GM23338 (cell line): Measurements from ENCODE around the gene TSACC. TPM values are rescaled to one million over a fixed set of nuclear protein-coding genes. Genes with fewer than 3 reads are reported as not detected.
A peak's percentile ranks its signal among the peaks of the same experiment; 100 is the strongest.
"Not testable (repeated sequence)": the region's sequence is repeated elsewhere in the genome, so short reads cannot be mapped to it uniquely, and the experiment has no call there.

ENCODE experiments used
- ATAC-seq: fragments of 200-7000 bp; cut with Tn5 transposase; 3 replicates; pipeline ENCODE4 v1.9.1; 2020
- DNase-seq: peaks from one replicate; pipeline ENCODE4 v3.0.0-alpha.2; 2015; ENCODE audit warnings: low spot score
- H2AFZ ChIP-seq: fragments of 200-600 bp; sonication (generic); 2 replicates; pipeline ENCODE4 v1.8.0; 2016; ENCODE audit warnings: antibody characterized with exemption, mild to moderate bottlenecking, moderate library complexity
- H3F3A ChIP-seq: fragments of 200-600 bp; sonication (generic); replicated peaks from 2 replicates; pipeline ENCODE4 v1.8.0; 2017; ENCODE audit warnings: antibody characterized with exemption, mixed run types, low read depth
- H3K27ac ChIP-seq: fragments of 200-600 bp; sonication (generic); 2 replicates; pipeline ENCODE4 v1.6.1; 2016; ENCODE audit warnings: low read depth
- H3K27me3 ChIP-seq: fragments of 200-600 bp; sonication (generic); 2 replicates; pipeline ENCODE4 v1.8.0; 2016; ENCODE audit warnings: mild to moderate bottlenecking, mixed run types, moderate library complexity; ENCODE audit not compliant: insufficient read depth
- H3K36me3 ChIP-seq: fragments of 200-600 bp; sonication (generic); 2 replicates; pipeline ENCODE4 v1.8.0; 2016; ENCODE audit warnings: mild to moderate bottlenecking; ENCODE audit not compliant: insufficient read depth
- H3K4me1 ChIP-seq: fragments of 200-600 bp; sonication (generic); 2 replicates; pipeline ENCODE4 v1.8.0; 2016; ENCODE audit warnings: mild to moderate bottlenecking, moderate library complexity; ENCODE audit not compliant: insufficient read depth
- H3K4me2 ChIP-seq: fragments of 200-600 bp; sonication (generic); 2 replicates; pipeline ENCODE4 v1.7.1; 2017; ENCODE audit warnings: mixed run types
- H3K4me3 ChIP-seq: fragments of 200-600 bp; sonication (generic); 2 replicates; pipeline ENCODE4 v1.6.1; 2016; ENCODE audit warnings: mixed run types
- H3K79me2 ChIP-seq: fragments of 200-600 bp; sonication (generic); replicated peaks from 2 replicates; pipeline ENCODE4 v1.8.0; 2017; ENCODE audit warnings: mild to moderate bottlenecking; ENCODE audit not compliant: insufficient read depth
- H3K9me2 ChIP-seq: fragments of 200-600 bp; sonication (generic); 2 replicates; pipeline ENCODE4 v1.8.0; 2017; ENCODE audit not compliant: insufficient read depth
- H4K20me1 ChIP-seq: fragments of 200-600 bp; sonication (generic); replicated peaks from 2 replicates; pipeline ENCODE4 v1.8.0; 2017; ENCODE audit warnings: mild to moderate bottlenecking; ENCODE audit not compliant: insufficient read depth
- H3K27ac Mint-ChIP-seq: 2 replicates; pipeline ENCODE4 v1.8.0; 2020; ENCODE audit warnings: inconsistent platforms, mild to moderate bottlenecking, moderate library complexity, mixed read lengths
- H3K27me3 Mint-ChIP-seq: 3 replicates; pipeline ENCODE4 v1.8.0; 2022; ENCODE audit warnings: low read depth, mild to moderate bottlenecking, moderate library complexity, mixed read lengths, inconsistent platforms; ENCODE audit not compliant: insufficient read depth, poor library complexity
- H3K36me3 Mint-ChIP-seq: 3 replicates; pipeline ENCODE4 v1.8.0; 2021; ENCODE audit warnings: low read depth, mild to moderate bottlenecking, inconsistent platforms, moderate library complexity, mixed read lengths
- H3K4me1 Mint-ChIP-seq: 3 replicates; pipeline ENCODE4 v1.8.0; 2020; ENCODE audit warnings: mild to moderate bottlenecking, inconsistent platforms, mixed read lengths
- H3K4me3 Mint-ChIP-seq: 3 replicates; pipeline ENCODE4 v1.8.0; 2021; ENCODE audit warnings: moderate library complexity, mild to moderate bottlenecking, inconsistent platforms, mixed read lengths
- H3K9me3 Mint-ChIP-seq: 3 replicates; pipeline ENCODE4 v1.8.0; 2020; ENCODE audit warnings: moderate library complexity, mild to moderate bottlenecking, inconsistent platforms, mixed read lengths
- CTCF ChIP-seq, 2 experiments: fragments of 200-600 bp in 1 of 2; sonication (generic) in 1 of 2; conservative IDR thresholded peaks; 2 replicates each; pipeline versions ENCODE4 v1.5.1 to v1.6.1; 2016 to 2017; ENCODE audit warnings: antibody characterized with exemption in 2 of 2, low read depth in 2 of 2, mild to moderate bottlenecking in 2 of 2, moderate library complexity in 1 of 2
- ETS1 ChIP-seq: IDR thresholded peaks from 2 replicates; pipeline ENCODE4 v1.6.1; 2016; ENCODE audit warnings: antibody characterized with exemption
- EZH2 ChIP-seq: fragments of 200-600 bp; sonication (generic); IDR thresholded peaks from one replicate; pipeline ENCODE4 v1.8.0; 2017; ENCODE audit warnings: antibody characterized with exemption, mild to moderate bottlenecking, low read depth; ENCODE audit not compliant: unreplicated experiment
- EZH2phosphoT487 ChIP-seq: fragments of 200-600 bp; sonication (generic); IDR thresholded peaks from one replicate; pipeline ENCODE4 v1.8.1; 2018; ENCODE audit warnings: antibody characterized with exemption; ENCODE audit not compliant: unreplicated experiment
- POLR2AphosphoS5 ChIP-seq: IDR thresholded peaks from 2 replicates; pipeline ENCODE4 v1.6.1; 2016; ENCODE audit warnings: antibody characterized with exemption, low read depth
- REST ChIP-seq: IDR thresholded peaks from one replicate; pipeline ENCODE4 v1.6.1; 2018; ENCODE audit warnings: antibody characterized with exemption; ENCODE audit not compliant: unreplicated experiment
- STAT1 ChIP-seq: IDR thresholded peaks from one replicate; pipeline ENCODE4 v1.6.1; 2016; ENCODE audit warnings: antibody characterized with exemption; ENCODE audit not compliant: unreplicated experiment
- ZNF114 ChIP-seq: fragments of 250-450 bp; sonication (Bioruptor Pico); IDR thresholded peaks from 2 replicates; pipeline ENCODE4 v1.5.0; 2020; ENCODE audit warnings: mild to moderate bottlenecking, moderate library complexity
- ZNF331 ChIP-seq: fragments of 250-450 bp; sonication (Bioruptor Pico); IDR thresholded peaks from 2 replicates; pipeline ENCODE4 v1.5.0; 2020; ENCODE audit warnings: low read depth, mild to moderate bottlenecking, moderate library complexity
- polyA plus RNA-seq: library from polyadenylated mRNA; unstranded; fragments of >200 nt; fragmentation: Nextera tagmentation; extraction: Ambion mirVana; gene quantifications from 2 replicates; pipeline ENCODE4 v1.2.1, GENCODE V29; 2016
- total RNA-seq: library from RNA; depleted of rRNA; stranded (reverse); fragments of >200 nt; shearing (Covaris generic); gene quantifications from 2 replicates; pipeline ENCODE4 v1.2.3, GENCODE V29; 2014

TSACC gene
- total and polyA plus RNA-seq, 2 experiments from 2014 or later = 2.5 to 9.8 TPM

- TF ChIP-seq REST (no peak), POLR2AphosphoS5 (no peak), ETS1 (no peak), ZNF331 (CRISPR knock-in tag) (no peak), STAT1 (no peak), EZH2phosphoT487 (no peak), ZNF114 (CRISPR knock-in tag) (no peak), EZH2 (no peak)
Measured at GRCh38 chr1:156320560-156320959, 17.8 kb upstream of the TSACC start (continued).

- Histone ChIP-seq H3F3A (peaks cover 56% of the 10 kb centered on the region), H4K20me1 (peaks cover 41% of the 10 kb centered on the region), H3K79me2 (peaks cover 16% of the 10 kb centered on the region), H3K36me3 (peaks cover 75% of the 10 kb centered on the region)
- DNase-seq, H2AFZ ChIP-seq, ATAC-seq, H3K27me3 ChIP-seq, H3K4me1 ChIP-seq, H3K27ac ChIP-seq, H3K4me3 ChIP-seq, H3K4me3 Mint-ChIP-seq, H3K4me2 ChIP-seq, H3K27me3 Mint-ChIP-seq, H3K4me1 Mint-ChIP-seq, H3K27ac Mint-ChIP-seq, H3K9me2 ChIP-seq, H3K9me3 Mint-ChIP-seq: not testable (repeated sequence)
- H3K36me3 Mint-ChIP-seq = peaks cover 84% of the 10 kb centered on the region
Measured at GRCh38 chr1:156323179-156323578, 15.1 kb upstream of the TSACC start.

- peaks cover 38% of the 10 kb centered on the region for H4K20me1 ChIP-seq
- no peaks in the 10 kb centered on the region for H3K9me2 ChIP-seq
- TF ChIP-seq CTCF (conservative IDR thresholded peaks at IDR 0.05; ENCODE audit: low read depth in 2 of 2) (peak; percentile 51 to 55), ZNF331 (CRISPR knock-in tag) (no peak), EZH2 (no peak), ZNF114 (CRISPR knock-in tag) (no peak)
- H3F3A ChIP-seq = peaks cover 27% of the 10 kb centered on the region
- peaks cover 60% of the 10 kb centered on the region for H3K79me2 ChIP-seq
- Mint-ChIP-seq H3K4me1 (peaks cover 13% of the 10 kb centered on the region), H3K27ac (no peak overlapping the region), H3K27me3 (peaks cover 10% of the 10 kb centered on the region), H3K9me3 (peaks cover 6% of the 10 kb centered on the region; the same call in 1 of the 3 replicates), H3K36me3 (peaks cover 69% of the 10 kb centered on the region), H3K4me3 (peak overlapping the region; percentile 100)
- peak; percentile 65 for DNase-seq
- H2AFZ ChIP-seq = no peak overlapping the region
- no peaks in the 10 kb centered on the region for H3K27me3 ChIP-seq
- peaks cover 9% of the 10 kb centered on the region for H3K4me1 ChIP-seq
- peak overlapping the region; percentile 85 for H3K4me2 ChIP-seq
- no peak for ATAC-seq
- no peak overlapping the region for H3K27ac ChIP-seq
- peaks cover 43% of the 10 kb centered on the region for H3K36me3 ChIP-seq
- H3K4me3 ChIP-seq = peak overlapping the region; percentile 95
Measured at GRCh38 chr1:156336242-156336641, 2.1 kb upstream of the TSACC start.
